G401.6 (cell line): ENCODE results near the gene CDHR1.
"Not testable (repeated sequence)": the region's sequence is repeated elsewhere in the genome, so short reads cannot be mapped to it uniquely, and the experiment has no call there.

Experiments
- FAIRE-seq: peaks from 2 replicates; lab custom pipeline; 2012; peaks lifted over from hg19 to GRCh38; lab: Jason Lieb, UNC

CDHR1 gene

GRCh38 chr10:84194424-84195043, at the start of gene CDHR1:
Gene CDHR1 (plus strand): TSS chr10:84194537. CDS start chr10:84194761, 224 bp downstream.
- no peak for FAIRE-seq

DNA sequence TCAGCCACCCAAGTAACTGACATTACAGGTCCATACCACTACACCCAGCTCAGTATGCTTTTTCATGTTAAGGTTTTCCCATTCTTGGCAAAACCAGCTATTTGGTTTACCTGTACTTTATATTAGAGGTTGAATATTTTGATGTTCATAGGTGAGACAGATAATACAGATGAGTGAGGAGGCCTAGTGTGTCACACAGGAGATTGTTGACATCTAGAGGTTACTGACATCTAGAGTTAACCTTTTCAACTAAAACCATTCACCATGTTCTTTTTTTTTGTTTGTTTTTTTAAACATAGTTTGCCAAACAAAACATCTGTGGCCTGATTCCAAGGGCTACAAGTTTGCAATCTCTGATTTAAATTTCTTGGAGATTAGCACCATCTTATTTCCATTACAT, 47.0 kb upstream of the CDHR1 start:
- no peak for FAIRE-seq

GRCh38 chr10:84148006-84148597, 46.2 kb upstream of the CDHR1 start:
- peak; percentile 95 for FAIRE-seq

DNA sequence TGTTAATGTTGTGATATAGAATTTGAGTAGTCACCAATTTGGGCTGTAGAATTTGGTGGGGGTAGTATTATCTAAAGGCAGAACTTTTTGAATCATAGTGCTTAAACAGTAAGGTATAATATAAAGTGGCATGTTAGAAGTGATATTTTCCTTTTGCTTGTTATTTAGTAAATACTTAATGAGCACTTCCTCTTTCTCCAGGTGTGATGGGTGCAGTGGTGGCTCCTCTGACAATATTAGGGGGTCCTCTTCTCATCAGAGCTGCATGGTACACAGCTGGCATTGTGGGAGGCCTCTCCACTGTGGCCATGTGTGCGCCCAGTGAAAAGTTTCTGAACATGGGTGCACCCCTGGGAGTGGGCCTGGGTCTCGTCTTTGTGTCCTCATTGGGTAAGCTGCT, 44.5 kb upstream of the CDHR1 start:
- no peak for FAIRE-seq

GRCh38 chr10:84152769-84153168, 41.6 kb upstream of the CDHR1 start:
- FAIRE-seq: no peak

GRCh38 chr10:84155521-84155920, 38.8 kb upstream of the CDHR1 start:
- FAIRE-seq: no peak

GRCh38 chr10:84156009-84156408, 38.3 kb upstream of the CDHR1 start:
- no peak for FAIRE-seq

- FAIRE-seq: no peak
Observed at GRCh38 chr10:84156768-84157167, 37.6 kb upstream of the CDHR1 start.

- no peak for FAIRE-seq
Observed at GRCh38 chr10:84158061-84158460, 36.3 kb upstream of the CDHR1 start.

DNA sequence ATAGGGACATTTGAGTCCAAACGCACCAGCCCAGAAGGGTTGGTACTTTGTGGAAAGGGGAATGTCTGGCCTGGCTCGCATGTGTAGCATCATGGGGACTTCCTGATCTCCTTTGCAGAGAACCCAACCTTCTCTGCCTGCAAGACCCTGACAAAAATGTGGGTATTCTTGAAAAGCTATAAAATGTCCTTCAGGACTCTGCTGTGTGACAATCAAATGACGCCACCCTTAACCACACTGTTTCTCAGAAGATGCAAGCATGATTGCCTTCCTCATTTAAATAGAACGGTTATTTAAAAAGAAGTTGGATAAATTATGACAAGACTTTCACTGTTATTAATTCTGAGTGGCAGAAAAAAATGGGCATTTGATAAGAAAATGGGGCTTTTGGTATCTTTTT, 35.8 kb upstream of the CDHR1 start:
- no peak for FAIRE-seq

- no peak for FAIRE-seq
Observed at GRCh38 chr10:84159076-84159685, 35.2 kb upstream of the CDHR1 start.

DNA sequence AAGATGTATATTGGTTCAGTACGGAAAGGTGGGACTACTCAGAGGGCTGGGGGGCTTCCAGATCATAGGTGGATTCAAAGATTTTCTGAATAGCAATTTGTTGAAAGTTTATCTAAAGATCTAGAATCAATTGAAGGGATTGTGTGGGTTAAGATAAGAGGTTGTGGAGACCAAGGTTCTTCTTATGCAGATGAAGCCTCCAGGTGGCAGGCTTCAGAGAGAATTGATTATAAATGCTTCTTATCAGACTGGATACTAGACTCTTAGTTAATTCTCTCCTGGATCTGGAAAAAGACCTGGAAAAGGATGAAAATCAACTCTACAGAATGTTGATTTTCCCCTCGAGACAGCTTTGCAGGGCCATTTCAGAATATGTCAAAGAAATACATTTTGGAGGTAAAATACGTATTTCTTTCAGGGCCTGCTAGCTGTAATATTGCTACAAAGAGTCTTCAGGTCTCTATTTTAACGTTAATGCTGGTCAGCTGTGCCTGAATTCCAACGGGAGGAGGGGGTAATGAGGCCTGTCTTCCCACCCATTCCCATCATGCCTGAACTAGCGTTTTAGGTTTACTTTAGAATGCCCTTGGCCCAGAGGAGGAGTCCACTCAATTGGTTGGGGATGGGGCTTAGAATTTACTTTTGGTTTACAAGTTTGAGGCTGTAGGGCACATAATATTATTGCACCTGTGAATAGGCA, 33.5 kb upstream of the CDHR1 start:
- no peak for FAIRE-seq

GRCh38 chr10:84163996-84164395, 30.3 kb upstream of the CDHR1 start:
- FAIRE-seq: no peak

DNA sequence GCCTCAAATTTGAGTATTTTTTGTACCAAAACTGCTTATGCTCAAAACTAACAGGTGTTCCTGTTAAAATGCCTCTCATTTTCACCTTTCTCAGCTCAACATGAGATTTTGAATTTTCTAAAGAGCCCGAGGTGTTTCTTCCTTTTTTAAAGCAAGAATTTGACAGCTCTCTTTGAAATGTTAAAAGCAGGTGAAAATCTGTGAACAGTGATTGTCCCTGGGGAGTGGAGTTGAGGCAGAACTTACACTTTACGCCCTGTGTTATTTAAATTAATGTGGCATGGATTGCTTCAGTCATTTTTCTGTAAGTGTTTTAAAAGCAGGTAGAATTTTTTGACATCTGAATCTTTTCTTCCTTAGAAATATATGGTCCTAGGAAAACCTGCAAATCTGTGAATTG, 29.9 kb upstream of the CDHR1 start:
- no peak for FAIRE-seq

GRCh38 chr10:84166620-84167288, 27.6 kb upstream of the CDHR1 start:
- FAIRE-seq: no peak

DNA sequence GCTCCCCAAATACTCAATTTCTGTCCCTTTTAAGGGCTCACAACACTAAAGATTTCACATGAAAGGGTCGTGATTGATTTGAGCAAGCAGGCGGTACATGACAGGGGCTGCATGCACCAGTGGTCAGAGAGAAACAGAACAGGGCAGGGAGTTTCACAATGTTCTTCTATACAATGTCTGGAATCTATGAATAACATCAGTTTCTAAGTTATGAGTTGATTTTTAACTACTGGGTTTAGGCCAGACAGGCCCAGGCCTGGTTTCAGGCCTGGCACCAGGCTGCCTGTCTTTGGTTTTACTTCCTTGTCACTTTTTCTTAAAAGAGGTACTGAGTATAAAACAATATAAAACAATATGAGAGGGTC, 27.1 kb upstream of the CDHR1 start:
- FAIRE-seq: not testable (repeated sequence)

DNA sequence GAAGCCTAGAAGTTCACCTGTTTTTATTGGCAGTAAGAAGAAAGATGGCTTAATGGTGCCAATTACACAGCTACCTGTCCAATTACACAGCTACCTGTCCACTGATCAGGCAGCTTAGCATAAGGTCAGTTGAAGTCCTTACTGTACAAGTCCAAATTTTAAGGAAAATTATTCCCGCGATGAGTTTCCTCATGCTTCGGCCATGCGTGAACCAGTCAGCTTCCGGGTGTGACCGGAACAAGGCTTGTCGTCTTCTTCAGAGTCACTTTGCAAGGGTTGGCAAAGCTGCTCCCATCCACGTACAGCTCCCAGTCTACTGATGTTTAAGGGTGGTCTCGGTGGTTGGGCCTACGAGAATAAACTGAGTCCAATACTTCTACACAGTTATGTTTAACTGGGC, 26.0 kb upstream of the CDHR1 start:
- not testable (repeated sequence) for FAIRE-seq

GRCh38 chr10:84171237-84171636, 23.1 kb upstream of the CDHR1 start:
- not testable (repeated sequence) for FAIRE-seq

- not testable (repeated sequence) for FAIRE-seq
Observed at GRCh38 chr10:84171700-84172466, 22.5 kb upstream of the CDHR1 start.

DNA sequence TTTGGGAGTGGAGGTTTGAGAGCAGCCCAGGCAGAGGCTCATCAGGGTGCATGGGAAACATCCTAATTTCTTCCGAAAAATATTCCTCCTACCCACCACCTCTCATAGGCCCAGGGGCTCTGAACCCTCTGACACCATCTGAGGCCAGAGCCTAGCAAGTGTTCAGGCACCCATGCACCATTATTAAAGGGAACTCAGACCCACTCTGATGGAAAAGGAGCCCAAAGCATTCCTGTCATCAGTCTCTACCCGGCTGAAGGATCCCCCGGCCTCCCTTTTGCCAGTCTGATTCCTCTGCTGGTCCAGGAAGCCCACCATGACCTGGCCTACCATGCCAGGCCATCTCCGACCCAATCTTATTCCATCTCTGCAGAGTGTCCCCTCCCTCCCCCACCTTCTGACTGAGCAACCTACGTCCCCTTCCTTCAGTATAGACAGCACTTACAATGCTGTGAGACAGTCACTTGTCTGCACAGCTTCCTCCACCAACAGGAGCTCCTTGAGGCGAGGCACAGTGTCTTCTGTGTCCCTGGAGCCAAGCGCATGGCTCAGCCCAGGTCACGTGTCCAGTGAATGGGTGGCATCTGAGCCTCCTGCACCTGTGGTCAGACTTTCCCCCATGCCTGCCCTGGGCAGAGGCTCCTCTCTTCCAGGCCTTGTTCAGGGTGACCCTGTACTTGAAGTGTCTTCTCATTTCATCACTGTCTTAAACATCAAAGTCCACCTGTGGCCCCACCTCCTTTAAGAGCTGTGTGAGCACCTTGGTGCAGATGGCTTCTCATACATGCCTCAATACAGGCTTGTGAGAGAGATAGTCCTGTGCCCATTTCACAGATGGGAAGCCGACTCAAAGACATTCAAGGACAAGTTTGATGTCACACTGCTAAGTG, 21.6 kb upstream of the CDHR1 start:
- no peak for FAIRE-seq

GRCh38 chr10:84173501-84173929, 20.8 kb upstream of the CDHR1 start, which contains the start of gene GPR15LG:
Gene GPR15LG (plus strand): TSS chr10:84173801. CDS start chr10:84173852, 51 bp downstream.
- no peak for FAIRE-seq
